GM12878 (cell line): ENCODE measurements around the gene IFIT3. TPM values are rescaled to one million over a fixed set of nuclear protein-coding genes. Genes with fewer than 3 reads are reported as not detected.

Source experiments
- CHD4 ChIP-seq: fragments of 200-600 bp; sonication (generic); IDR thresholded peaks from 2 replicates; pipeline ENCODE4 v1.6.1; 2016; ENCODE audit warnings: mild to moderate bottlenecking
- ETV6 ChIP-seq, 2 experiments: fragments of 450-650 bp in 1 of 2; IDR thresholded peaks in 1 of 2; conservative IDR thresholded peaks in 1 of 2; 2 replicates each; pipeline ENCODE4 v1.6.1; 2014; ENCODE audit warnings: antibody characterized with exemption in 1 of 2, borderline replicate concordance in 1 of 2, low read depth in 1 of 2, mild to moderate bottlenecking in 1 of 2, moderate library complexity in 1 of 2
- KLF5 ChIP-seq: fragments of 450-650 bp; IDR thresholded peaks from 2 replicates; pipeline ENCODE4 v1.6.1; 2014; ENCODE audit warnings: mild to moderate bottlenecking; ENCODE audit not compliant: partially characterized antibody
- NRF1 ChIP-seq: conservative IDR thresholded peaks from 2 replicates; pipeline ENCODE4 v1.6.1; 2011; ENCODE audit warnings: mild to moderate bottlenecking, low read depth, low read length, improper control_type of control experiment
- SPI1 ChIP-seq: IDR thresholded peaks from 2 replicates; pipeline ENCODE4 v1.6.1; 2011; ENCODE audit warnings: low read depth, mild to moderate bottlenecking, low read length, moderate library complexity, borderline replicate concordance; ENCODE audit not compliant: insufficient read depth
- ZNF207 ChIP-seq: fragments of 450-650 bp; IDR thresholded peaks from 2 replicates; pipeline ENCODE4 v1.6.1; 2014; ENCODE audit warnings: antibody characterized with exemption, mild to moderate bottlenecking, borderline replicate concordance
- polyA plus RNA-seq, 11 experiments: library from polyadenylated mRNA; depleted of rRNA in 4 of 11; unstranded in 6 of 11; stranded (reverse) in 5 of 11; fragments of >200 nt; fragmentation: Nextera tagmentation in 4 of 11; fragmentation: Illumina TruSeq in 1 of 11; extraction: Ambion mirVana in 4 of 11; extraction: Trizol in 1 of 11; gene quantifications; 1 replicate in 1 of 11; 2 replicates in 10 of 11; pipeline versions ENCODE4 v1.2.1 to v1.2.3, GENCODE V29; 2011 to 2016; ENCODE audit warnings: inconsistent platforms in 2 of 11, missing spikeins in 2 of 11, low read depth in 1 of 11
- total RNA-seq, 4 experiments: library from RNA; depleted of rRNA in 3 of 4; stranded (reverse); fragments of >200 nt in 3 of 4; fragmentation: Illumina TruSeq in 1 of 4; extraction: Trizol in 1 of 4; gene quantifications; 2 replicates each; pipeline versions ENCODE4 v1.2.1 to v1.2.3, GENCODE V29; 2013 to 2021
- TF ChIP-seq, protein P1 (sequence below): IDR thresholded peaks from 2 replicates; pipeline ENCODE4 v1.6.1; 2011; ENCODE audit warnings: mild to moderate bottlenecking, low read depth, low read length, moderate library complexity; ENCODE audit not compliant: insufficient replicate concordance
- TF ChIP-seq, protein P2 (sequence below): IDR thresholded peaks from 2 replicates; pipeline ENCODE4 v1.6.1; 2012; ENCODE audit warnings: low read length, inconsistent platforms
- TF ChIP-seq, protein P3 (sequence below): IDR thresholded peaks from 2 replicates; pipeline ENCODE4 v1.6.1; 2012; ENCODE audit warnings: improper control_type of control experiment, low read depth, low read length; ENCODE audit not compliant: insufficient replicate concordance
- TF ChIP-seq, protein P4 (sequence below): fragments of 450-650 bp; formaldehyde crosslinking; IDR thresholded peaks from 2 replicates; pipeline ENCODE4 v1.4.0; 2022; ENCODE audit warnings: mild to moderate bottlenecking, moderate library complexity
- TF ChIP-seq, protein P5 (sequence below): fragments of 450-650 bp; IDR thresholded peaks from 2 replicates; pipeline ENCODE4 v1.6.1; 2017; ENCODE audit warnings: antibody characterized with exemption, mild to moderate bottlenecking, moderate library complexity
- TF ChIP-seq, protein P6 (sequence below): fragments of 450-650 bp; IDR thresholded peaks from 2 replicates; pipeline ENCODE4 v1.6.1; 2016; ENCODE audit warnings: mild to moderate bottlenecking

Gene IFIT3
- total and polyA plus RNA-seq, 10 of the 15 experiments (the other 5 are each of a cell fraction or from before 2014, with no cell fraction given), result 27.0 to 70.2 (median 51.1) TPM

DNA sequence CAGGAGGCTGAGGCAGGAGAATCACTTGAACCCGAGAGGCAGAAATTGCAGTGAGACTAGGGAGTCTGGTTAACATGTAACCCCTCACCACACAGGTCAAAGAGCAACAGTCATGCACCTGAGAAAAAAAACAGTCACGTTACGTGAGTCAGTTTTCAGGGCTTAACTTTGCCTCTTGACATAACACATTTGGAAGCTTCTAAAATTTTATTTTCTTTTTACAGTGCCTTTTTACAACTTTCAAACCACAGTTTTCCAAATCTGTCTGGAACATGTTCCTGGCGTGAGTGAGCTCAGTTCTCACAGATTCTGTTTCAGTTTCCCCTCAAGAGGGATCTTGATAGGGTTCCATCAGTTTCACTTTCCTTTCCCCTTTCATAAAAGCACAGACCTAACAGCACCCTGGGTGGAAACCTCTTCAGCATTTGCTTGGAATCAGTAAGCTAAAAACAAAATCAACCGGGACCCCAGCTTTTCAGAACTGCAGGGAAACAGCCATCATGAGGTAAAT, 4.4 kb downstream of the IFIT3 start (continued):
- TF ChIP-seq NRF1, result no peak
- TF ChIP-seq, protein P1, sequence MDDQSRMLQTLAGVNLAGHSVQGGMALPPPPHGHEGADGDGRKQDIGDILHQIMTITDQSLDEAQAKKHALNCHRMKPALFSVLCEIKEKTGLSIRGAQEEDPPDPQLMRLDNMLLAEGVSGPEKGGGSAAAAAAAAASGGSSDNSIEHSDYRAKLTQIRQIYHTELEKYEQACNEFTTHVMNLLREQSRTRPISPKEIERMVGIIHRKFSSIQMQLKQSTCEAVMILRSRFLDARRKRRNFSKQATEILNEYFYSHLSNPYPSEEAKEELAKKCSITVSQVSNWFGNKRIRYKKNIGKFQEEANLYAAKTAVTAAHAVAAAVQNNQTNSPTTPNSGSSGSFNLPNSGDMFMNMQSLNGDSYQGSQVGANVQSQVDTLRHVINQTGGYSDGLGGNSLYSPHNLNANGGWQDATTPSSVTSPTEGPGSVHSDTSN, result no peak
- TF ChIP-seq, protein P2, sequence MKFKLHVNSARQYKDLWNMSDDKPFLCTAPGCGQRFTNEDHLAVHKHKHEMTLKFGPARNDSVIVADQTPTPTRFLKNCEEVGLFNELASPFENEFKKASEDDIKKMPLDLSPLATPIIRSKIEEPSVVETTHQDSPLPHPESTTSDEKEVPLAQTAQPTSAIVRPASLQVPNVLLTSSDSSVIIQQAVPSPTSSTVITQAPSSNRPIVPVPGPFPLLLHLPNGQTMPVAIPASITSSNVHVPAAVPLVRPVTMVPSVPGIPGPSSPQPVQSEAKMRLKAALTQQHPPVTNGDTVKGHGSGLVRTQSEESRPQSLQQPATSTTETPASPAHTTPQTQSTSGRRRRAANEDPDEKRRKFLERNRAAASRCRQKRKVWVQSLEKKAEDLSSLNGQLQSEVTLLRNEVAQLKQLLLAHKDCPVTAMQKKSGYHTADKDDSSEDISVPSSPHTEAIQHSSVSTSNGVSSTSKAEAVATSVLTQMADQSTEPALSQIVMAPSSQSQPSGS, result peak; percentile 36
- TF ChIP-seq, protein P3, sequence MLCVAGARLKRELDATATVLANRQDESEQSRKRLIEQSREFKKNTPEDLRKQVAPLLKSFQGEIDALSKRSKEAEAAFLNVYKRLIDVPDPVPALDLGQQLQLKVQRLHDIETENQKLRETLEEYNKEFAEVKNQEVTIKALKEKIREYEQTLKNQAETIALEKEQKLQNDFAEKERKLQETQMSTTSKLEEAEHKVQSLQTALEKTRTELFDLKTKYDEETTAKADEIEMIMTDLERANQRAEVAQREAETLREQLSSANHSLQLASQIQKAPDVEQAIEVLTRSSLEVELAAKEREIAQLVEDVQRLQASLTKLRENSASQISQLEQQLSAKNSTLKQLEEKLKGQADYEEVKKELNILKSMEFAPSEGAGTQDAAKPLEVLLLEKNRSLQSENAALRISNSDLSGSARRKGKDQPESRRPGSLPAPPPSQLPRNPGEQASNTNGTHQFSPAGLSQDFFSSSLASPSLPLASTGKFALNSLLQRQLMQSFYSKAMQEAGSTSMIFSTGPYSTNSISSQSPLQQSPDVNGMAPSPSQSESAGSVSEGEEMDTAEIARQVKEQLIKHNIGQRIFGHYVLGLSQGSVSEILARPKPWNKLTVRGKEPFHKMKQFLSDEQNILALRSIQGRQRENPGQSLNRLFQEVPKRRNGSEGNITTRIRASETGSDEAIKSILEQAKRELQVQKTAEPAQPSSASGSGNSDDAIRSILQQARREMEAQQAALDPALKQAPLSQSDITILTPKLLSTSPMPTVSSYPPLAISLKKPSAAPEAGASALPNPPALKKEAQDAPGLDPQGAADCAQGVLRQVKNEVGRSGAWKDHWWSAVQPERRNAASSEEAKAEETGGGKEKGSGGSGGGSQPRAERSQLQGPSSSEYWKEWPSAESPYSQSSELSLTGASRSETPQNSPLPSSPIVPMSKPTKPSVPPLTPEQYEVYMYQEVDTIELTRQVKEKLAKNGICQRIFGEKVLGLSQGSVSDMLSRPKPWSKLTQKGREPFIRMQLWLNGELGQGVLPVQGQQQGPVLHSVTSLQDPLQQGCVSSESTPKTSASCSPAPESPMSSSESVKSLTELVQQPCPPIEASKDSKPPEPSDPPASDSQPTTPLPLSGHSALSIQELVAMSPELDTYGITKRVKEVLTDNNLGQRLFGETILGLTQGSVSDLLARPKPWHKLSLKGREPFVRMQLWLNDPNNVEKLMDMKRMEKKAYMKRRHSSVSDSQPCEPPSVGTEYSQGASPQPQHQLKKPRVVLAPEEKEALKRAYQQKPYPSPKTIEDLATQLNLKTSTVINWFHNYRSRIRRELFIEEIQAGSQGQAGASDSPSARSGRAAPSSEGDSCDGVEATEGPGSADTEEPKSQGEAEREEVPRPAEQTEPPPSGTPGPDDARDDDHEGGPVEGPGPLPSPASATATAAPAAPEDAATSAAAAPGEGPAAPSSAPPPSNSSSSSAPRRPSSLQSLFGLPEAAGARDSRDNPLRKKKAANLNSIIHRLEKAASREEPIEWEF, result peak; percentile 18
- no peak; the same call in 1 of the 2 replicates for TF ChIP-seq CHD4
- no peak for TF ChIP-seq KLF5
- TF ChIP-seq, protein P4, sequence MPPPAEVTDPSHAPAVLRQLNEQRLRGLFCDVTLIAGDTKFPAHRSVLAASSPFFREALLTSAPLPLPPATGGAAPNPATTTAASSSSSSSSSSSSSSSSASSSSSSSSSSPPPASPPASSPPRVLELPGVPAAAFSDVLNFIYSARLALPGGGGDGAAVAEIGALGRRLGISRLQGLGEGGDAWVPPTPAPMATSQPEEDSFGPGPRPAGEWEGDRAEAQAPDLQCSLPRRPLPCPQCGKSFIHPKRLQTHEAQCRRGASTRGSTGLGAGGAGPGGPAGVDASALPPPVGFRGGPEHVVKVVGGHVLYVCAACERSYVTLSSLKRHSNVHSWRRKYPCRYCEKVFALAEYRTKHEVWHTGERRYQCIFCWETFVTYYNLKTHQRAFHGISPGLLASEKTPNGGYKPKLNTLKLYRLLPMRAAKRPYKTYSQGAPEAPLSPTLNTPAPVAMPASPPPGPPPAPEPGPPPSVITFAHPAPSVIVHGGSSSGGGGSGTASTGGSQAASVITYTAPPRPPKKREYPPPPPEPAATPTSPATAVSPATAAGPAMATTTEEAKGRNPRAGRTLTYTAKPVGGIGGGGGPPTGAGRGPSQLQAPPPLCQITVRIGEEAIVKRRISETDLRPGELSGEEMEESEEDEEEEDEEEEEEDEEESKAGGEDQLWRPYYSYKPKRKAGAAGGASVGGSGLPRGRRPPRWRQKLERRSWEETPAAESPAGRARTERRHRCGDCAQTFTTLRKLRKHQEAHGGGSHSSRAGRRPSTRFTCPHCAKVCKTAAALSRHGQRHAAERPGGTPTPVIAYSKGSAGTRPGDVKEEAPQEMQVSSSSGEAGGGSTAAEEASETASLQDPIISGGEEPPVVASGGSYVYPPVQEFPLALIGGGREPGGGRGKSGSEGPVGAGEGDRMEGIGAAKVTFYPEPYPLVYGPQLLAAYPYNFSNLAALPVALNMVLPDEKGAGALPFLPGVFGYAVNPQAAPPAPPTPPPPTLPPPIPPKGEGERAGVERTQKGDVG (CRISPR knock-in tag), result no peak
- TF ChIP-seq, protein P5, sequence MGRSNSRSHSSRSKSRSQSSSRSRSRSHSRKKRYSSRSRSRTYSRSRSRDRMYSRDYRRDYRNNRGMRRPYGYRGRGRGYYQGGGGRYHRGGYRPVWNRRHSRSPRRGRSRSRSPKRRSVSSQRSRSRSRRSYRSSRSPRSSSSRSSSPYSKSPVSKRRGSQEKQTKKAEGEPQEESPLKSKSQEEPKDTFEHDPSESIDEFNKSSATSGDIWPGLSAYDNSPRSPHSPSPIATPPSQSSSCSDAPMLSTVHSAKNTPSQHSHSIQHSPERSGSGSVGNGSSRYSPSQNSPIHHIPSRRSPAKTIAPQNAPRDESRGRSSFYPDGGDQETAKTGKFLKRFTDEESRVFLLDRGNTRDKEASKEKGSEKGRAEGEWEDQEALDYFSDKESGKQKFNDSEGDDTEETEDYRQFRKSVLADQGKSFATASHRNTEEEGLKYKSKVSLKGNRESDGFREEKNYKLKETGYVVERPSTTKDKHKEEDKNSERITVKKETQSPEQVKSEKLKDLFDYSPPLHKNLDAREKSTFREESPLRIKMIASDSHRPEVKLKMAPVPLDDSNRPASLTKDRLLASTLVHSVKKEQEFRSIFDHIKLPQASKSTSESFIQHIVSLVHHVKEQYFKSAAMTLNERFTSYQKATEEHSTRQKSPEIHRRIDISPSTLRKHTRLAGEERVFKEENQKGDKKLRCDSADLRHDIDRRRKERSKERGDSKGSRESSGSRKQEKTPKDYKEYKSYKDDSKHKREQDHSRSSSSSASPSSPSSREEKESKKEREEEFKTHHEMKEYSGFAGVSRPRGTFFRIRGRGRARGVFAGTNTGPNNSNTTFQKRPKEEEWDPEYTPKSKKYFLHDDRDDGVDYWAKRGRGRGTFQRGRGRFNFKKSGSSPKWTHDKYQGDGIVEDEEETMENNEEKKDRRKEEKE, result no peak
- peak; percentile 66; the same call in 1 of the 2 replicates for TF ChIP-seq ZNF207
- peak; percentile 59; the same call in 1 of the 2 replicates for TF ChIP-seq SPI1
- TF ChIP-seq ETV6 (conservative IDR thresholded peaks at IDR 0.05 in 1 of 2, IDR thresholded peaks at IDR 0.05 in 1 of 2; ENCODE audit: borderline replicate concordance in 1 of 2, low read depth in 1 of 2), result peak in 1 of 2 experiments; percentile 74; a peak in 1 of 4 replicates
- TF ChIP-seq, protein P6, sequence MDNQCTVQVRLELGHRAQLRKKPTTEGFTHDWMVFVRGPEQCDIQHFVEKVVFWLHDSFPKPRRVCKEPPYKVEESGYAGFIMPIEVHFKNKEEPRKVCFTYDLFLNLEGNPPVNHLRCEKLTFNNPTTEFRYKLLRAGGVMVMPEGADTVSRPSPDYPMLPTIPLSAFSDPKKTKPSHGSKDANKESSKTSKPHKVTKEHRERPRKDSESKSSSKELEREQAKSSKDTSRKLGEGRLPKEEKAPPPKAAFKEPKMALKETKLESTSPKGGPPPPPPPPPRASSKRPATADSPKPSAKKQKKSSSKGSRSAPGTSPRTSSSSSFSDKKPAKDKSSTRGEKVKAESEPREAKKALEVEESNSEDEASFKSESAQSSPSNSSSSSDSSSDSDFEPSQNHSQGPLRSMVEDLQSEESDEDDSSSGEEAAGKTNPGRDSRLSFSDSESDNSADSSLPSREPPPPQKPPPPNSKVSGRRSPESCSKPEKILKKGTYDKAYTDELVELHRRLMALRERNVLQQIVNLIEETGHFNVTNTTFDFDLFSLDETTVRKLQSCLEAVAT, result peak; percentile 40; the same call in 1 of the 2 replicates
